HepG2 (cell line): ENCODE data around the gene ADPRM. TPM values are rescaled to one million over a fixed set of nuclear protein-coding genes. Genes with fewer than 3 reads are reported as not detected.

Source experiments
- EEA1 ChIP-seq: sonication (generic); formaldehyde crosslinking; IDR thresholded peaks from 2 replicates; pipeline ENCODE4 v1.5.1; 2020; ENCODE audit warnings: mild to moderate bottlenecking, missing genetic modification reagents, borderline replicate concordance
- FIP1L1 ChIP-seq: fragments of 200-400 bp; formaldehyde crosslinking; IDR thresholded peaks from 2 replicates; pipeline ENCODE4 v1.6.1; 2018; ENCODE audit warnings: low read depth, mild to moderate bottlenecking, low read length, moderate library complexity, borderline replicate concordance; ENCODE audit not compliant: insufficient read depth
- FOSL2 ChIP-seq: sonication (generic); formaldehyde crosslinking; IDR thresholded peaks from 2 replicates; pipeline ENCODE4 v1.4.0; 2020; ENCODE audit warnings: missing genetic modification reagents
- GABPB1 ChIP-seq: IDR thresholded peaks from 2 replicates; pipeline ENCODE4 v1.6.1; 2016; ENCODE audit warnings: mild to moderate bottlenecking, missing genetic modification reagents, moderate library complexity, missing compliant biosample characterization
- GFI1 ChIP-seq: sonication (generic); formaldehyde crosslinking; IDR thresholded peaks from 2 replicates; pipeline ENCODE4 v1.5.0; 2020; ENCODE audit warnings: missing genetic modification reagents, mild to moderate bottlenecking, borderline replicate concordance
- HNF1B ChIP-seq: sonication (generic); formaldehyde crosslinking; IDR thresholded peaks from 2 replicates; pipeline ENCODE4 v1.5.1; 2020; ENCODE audit warnings: mild to moderate bottlenecking, moderate library complexity, missing genetic modification reagents
- HNF4G ChIP-seq, 2 experiments: sonication (generic) in 1 of 2; formaldehyde crosslinking in 1 of 2; IDR thresholded peaks; 2 replicates each; pipeline versions ENCODE4 v1.4.0 to v1.6.1; 2011 to 2020; ENCODE audit warnings: borderline replicate concordance in 2 of 2, low read depth in 2 of 2, mild to moderate bottlenecking in 2 of 2, low read length in 1 of 2, missing genetic modification reagents in 1 of 2, moderate library complexity in 1 of 2
- HOXA9 ChIP-seq: sonication (generic); formaldehyde crosslinking; IDR thresholded peaks from 2 replicates; pipeline ENCODE4 v1.8.1; 2022; ENCODE audit warnings: missing genetic modification reagents, mild to moderate bottlenecking, moderate library complexity, borderline replicate concordance
- KLF9 ChIP-seq: IDR thresholded peaks from 2 replicates; pipeline ENCODE4 v1.6.1; 2016; ENCODE audit warnings: low read depth
- NR2F2 ChIP-seq: IDR thresholded peaks from 2 replicates; pipeline ENCODE4 v1.6.1; 2012; ENCODE audit warnings: low read depth, inconsistent platforms, borderline replicate concordance
- RBM39 ChIP-seq: fragments of 200-400 bp; formaldehyde crosslinking; IDR thresholded peaks from one replicate; pipeline ENCODE4 v1.6.1; 2018; ENCODE audit warnings: antibody characterized with exemption, mild to moderate bottlenecking, low read depth, low read length; ENCODE audit not compliant: poor library complexity, severe bottlenecking
- SMAD3 ChIP-seq: sonication (generic); formaldehyde crosslinking; IDR thresholded peaks from 2 replicates; pipeline ENCODE4 v1.4.0; 2020; ENCODE audit warnings: missing genetic modification reagents
- SRSF9 ChIP-seq: fragments of 200-400 bp; formaldehyde crosslinking; IDR thresholded peaks from 2 replicates; pipeline ENCODE4 v1.6.1; 2018; ENCODE audit warnings: borderline replicate concordance, mild to moderate bottlenecking, low read depth, low read length; ENCODE audit not compliant: insufficient read depth, poor library complexity, severe bottlenecking
- SSRP1 ChIP-seq: IDR thresholded peaks from 2 replicates; pipeline ENCODE4 v1.6.1; 2016; ENCODE audit warnings: control low read depth
- TARDBP ChIP-seq: sonication (generic); formaldehyde crosslinking; IDR thresholded peaks from 2 replicates; pipeline ENCODE4 v1.8.0; 2022; ENCODE audit warnings: mild to moderate bottlenecking, missing genetic modification reagents
- ZBTB2 ChIP-seq: sonication (generic); formaldehyde crosslinking; IDR thresholded peaks from 2 replicates; pipeline ENCODE4 v1.8.0; 2022; ENCODE audit warnings: low read depth, missing genetic modification reagents
- ZNF138 ChIP-seq: sonication (generic); formaldehyde crosslinking; IDR thresholded peaks from 2 replicates; pipeline ENCODE4 v1.5.0; 2020; ENCODE audit warnings: mild to moderate bottlenecking, low read depth, missing genetic modification reagents
- ZNF501 ChIP-seq: sonication (generic); formaldehyde crosslinking; IDR thresholded peaks from 2 replicates; pipeline ENCODE4 v1.5.1; 2020; ENCODE audit warnings: mild to moderate bottlenecking, moderate library complexity, missing genetic modification reagents
- ZNF841 ChIP-seq: sonication (generic); formaldehyde crosslinking; IDR thresholded peaks from 2 replicates; pipeline ENCODE4 v1.8.1; 2023; ENCODE audit warnings: missing genetic modification reagents, borderline replicate concordance
- polyA plus RNA-seq, 8 experiments: library from polyadenylated mRNA; depleted of rRNA in 3 of 8; stranded (reverse) in 7 of 8; unstranded in 1 of 8; fragments of >200 nt; fragmentation: Illumina TruSeq in 4 of 8; extraction: Trizol in 4 of 8; gene quantifications; 2 replicates each; pipeline versions ENCODE4 v1.2.1 to v1.2.3, GENCODE V29; 2011 to 2016; ENCODE audit warnings: low read depth in 4 of 8, missing spikeins in 1 of 8, mixed read lengths in 1 of 8; ENCODE audit not compliant: insufficient read depth in 1 of 8
- total RNA-seq, 5 experiments: library from RNA; depleted of rRNA; stranded (reverse); fragments of >200 nt; fragmentation: Illumina TruSeq; extraction: Trizol; gene quantifications; 2 replicates each; pipeline ENCODE4 v1.2.3, GENCODE V29; 2016; ENCODE audit warnings: low read depth in 1 of 5
- TF ChIP-seq, protein P1 (sequence below): sonication (generic); formaldehyde crosslinking; IDR thresholded peaks from 2 replicates; pipeline ENCODE4 v1.5.0; 2020; ENCODE audit warnings: mild to moderate bottlenecking, missing genetic modification reagents
- TF ChIP-seq, protein P2 (sequence below): sonication (generic); formaldehyde crosslinking; IDR thresholded peaks from 2 replicates; pipeline ENCODE4 v1.9.0; 2021; ENCODE audit warnings: missing genetic modification reagents, mild to moderate bottlenecking, borderline replicate concordance
- TF ChIP-seq, protein P3 (sequence below): sonication (generic); formaldehyde crosslinking; IDR thresholded peaks from 2 replicates; pipeline ENCODE4 v1.8.0; 2022; ENCODE audit warnings: mild to moderate bottlenecking, missing genetic modification reagents, moderate library complexity

Gene ADPRM
- total and polyA plus RNA-seq, 2 of the 13 experiments (the other 11 are each of a cell fraction or from before 2014, with no cell fraction given) = 5.6 to 10.8 TPM

GRCh38 chr17:10737168-10737622, 39.8 kb downstream of the ADPRM start (continued):
- TF ChIP-seq HNF1B (CRISPR knock-in tag) (no peak), GFI1 (CRISPR knock-in tag) (no peak), NR2F2 (no peak), TARDBP (0 out of 2 replicates have a peak, but pooled peaks have one; percentile 22), ZBTB2 (CRISPR knock-in tag) (no peak), SMAD3 (CRISPR knock-in tag) (no peak), RBM39 (no peak), SSRP1 (CRISPR knock-in tag) (no peak), FOSL2 (CRISPR knock-in tag) (0 out of 2 replicates have a peak, but pooled peaks have one; percentile 12), ZNF841 (no peak), EEA1 (CRISPR knock-in tag) (no peak), HOXA9 (no peak), ZNF138 (CRISPR knock-in tag) (no peak), ZNF501 (CRISPR knock-in tag) (no peak), GABPB1 (CRISPR knock-in tag) (no peak), KLF9 (CRISPR knock-in tag) (no peak), FIP1L1 (no peak), HNF4G (IDR thresholded peaks at IDR 0.05; ENCODE audit: borderline replicate concordance, low read depth, low read length) (peak; percentile 49; the same call in 1 of the 2 replicates), HNF4G (CRISPR knock-in tag; IDR thresholded peaks at IDR 0.05; ENCODE audit: borderline replicate concordance, low read depth) (no peak), SRSF9 (no peak)
- TF ChIP-seq, protein P1, sequence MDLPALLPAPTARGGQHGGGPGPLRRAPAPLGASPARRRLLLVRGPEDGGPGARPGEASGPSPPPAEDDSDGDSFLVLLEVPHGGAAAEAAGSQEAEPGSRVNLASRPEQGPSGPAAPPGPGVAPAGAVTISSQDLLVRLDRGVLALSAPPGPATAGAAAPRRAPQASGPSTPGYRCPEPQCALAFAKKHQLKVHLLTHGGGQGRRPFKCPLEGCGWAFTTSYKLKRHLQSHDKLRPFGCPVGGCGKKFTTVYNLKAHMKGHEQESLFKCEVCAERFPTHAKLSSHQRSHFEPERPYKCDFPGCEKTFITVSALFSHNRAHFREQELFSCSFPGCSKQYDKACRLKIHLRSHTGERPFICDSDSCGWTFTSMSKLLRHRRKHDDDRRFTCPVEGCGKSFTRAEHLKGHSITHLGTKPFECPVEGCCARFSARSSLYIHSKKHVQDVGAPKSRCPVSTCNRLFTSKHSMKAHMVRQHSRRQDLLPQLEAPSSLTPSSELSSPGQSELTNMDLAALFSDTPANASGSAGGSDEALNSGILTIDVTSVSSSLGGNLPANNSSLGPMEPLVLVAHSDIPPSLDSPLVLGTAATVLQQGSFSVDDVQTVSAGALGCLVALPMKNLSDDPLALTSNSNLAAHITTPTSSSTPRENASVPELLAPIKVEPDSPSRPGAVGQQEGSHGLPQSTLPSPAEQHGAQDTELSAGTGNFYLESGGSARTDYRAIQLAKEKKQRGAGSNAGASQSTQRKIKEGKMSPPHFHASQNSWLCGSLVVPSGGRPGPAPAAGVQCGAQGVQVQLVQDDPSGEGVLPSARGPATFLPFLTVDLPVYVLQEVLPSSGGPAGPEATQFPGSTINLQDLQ (CRISPR knock-in tag) = no peak
- TF ChIP-seq, protein P2, sequence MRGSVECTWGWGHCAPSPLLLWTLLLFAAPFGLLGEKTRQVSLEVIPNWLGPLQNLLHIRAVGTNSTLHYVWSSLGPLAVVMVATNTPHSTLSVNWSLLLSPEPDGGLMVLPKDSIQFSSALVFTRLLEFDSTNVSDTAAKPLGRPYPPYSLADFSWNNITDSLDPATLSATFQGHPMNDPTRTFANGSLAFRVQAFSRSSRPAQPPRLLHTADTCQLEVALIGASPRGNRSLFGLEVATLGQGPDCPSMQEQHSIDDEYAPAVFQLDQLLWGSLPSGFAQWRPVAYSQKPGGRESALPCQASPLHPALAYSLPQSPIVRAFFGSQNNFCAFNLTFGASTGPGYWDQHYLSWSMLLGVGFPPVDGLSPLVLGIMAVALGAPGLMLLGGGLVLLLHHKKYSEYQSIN (CRISPR knock-in tag) = no peak
- TF ChIP-seq, protein P3, sequence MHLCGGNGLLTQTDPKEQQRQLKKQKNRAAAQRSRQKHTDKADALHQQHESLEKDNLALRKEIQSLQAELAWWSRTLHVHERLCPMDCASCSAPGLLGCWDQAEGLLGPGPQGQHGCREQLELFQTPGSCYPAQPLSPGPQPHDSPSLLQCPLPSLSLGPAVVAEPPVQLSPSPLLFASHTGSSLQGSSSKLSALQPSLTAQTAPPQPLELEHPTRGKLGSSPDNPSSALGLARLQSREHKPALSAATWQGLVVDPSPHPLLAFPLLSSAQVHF (CRISPR knock-in tag) = no peak
